Measurements from ENCODE around the gene DOCK11.

DOCK11 gene

GRCh38 chrX:118528071-118528737 lies 32.6 kb downstream of the DOCK11 start:
- no peak overlapping the region for H3K4me3 ChIP-seq (ENCODE audit: low read depth, low read length)
- in situ Hi-C loops (cut with HindIII; ENCODE audit: low sequenced_read_pairs) = no loop called here
- no peak for TF ChIP-seq CTCF (IDR thresholded peaks at IDR 0.05; ENCODE audit: low read depth, low read length, missing control alignments)
- DNase-seq (ENCODE audit: low read depth) = no peak

- in situ Hi-C loops (cut with HindIII; ENCODE audit: low sequenced_read_pairs) = no loop called here
- no peak overlapping the region for H3K4me3 ChIP-seq (ENCODE audit: low read depth, low read length)
- TF ChIP-seq CTCF (IDR thresholded peaks at IDR 0.05; ENCODE audit: low read depth, low read length, missing control alignments) = no peak
Observed at GRCh38 chrX:118530219-118530911, 34.8 kb downstream of the DOCK11 start.

GRCh38 chrX:118534716-118535493 lies 39.3 kb downstream of the DOCK11 start:
- TF ChIP-seq CTCF (IDR thresholded peaks at IDR 0.05; ENCODE audit: low read depth, low read length, missing control alignments) = no peak
- in situ Hi-C loops (cut with HindIII; ENCODE audit: low sequenced_read_pairs) = no loop called here
- DNase-seq (ENCODE audit: low read depth) = peak; percentile 55
- no peak overlapping the region for H3K4me3 ChIP-seq (ENCODE audit: low read depth, low read length)

More at GRCh38 chrX:118530219-118530911, 34.8 kb downstream of the DOCK11 start:
- DNase-seq (ENCODE audit: low read depth) = no peak

GRCh38 chrX:118536204-118536603 lies 40.6 kb downstream of the DOCK11 start:
- TF ChIP-seq CTCF (IDR thresholded peaks at IDR 0.05; ENCODE audit: low read depth, low read length, missing control alignments) = no peak
- DNase-seq (ENCODE audit: low read depth) = no peak
- in situ Hi-C loops (cut with HindIII; ENCODE audit: low sequenced_read_pairs) = no loop called here
- no peak overlapping the region for H3K4me3 ChIP-seq (ENCODE audit: low read depth, low read length)

- peak; percentile 50 for TF ChIP-seq CTCF (IDR thresholded peaks at IDR 0.05; ENCODE audit: low read depth, low read length, missing control alignments)
- DNase-seq (ENCODE audit: low read depth) = no peak
- no peak overlapping the region for H3K4me3 ChIP-seq (ENCODE audit: low read depth, low read length)
- in situ Hi-C loops (cut with HindIII; ENCODE audit: low sequenced_read_pairs) = no loop called here
Observed at GRCh38 chrX:118536687-118537461, 41.3 kb downstream of the DOCK11 start.

- no peak overlapping the region for H3K4me3 ChIP-seq (ENCODE audit: low read depth, low read length)
- DNase-seq (ENCODE audit: low read depth) = no peak
- no peak for TF ChIP-seq CTCF (IDR thresholded peaks at IDR 0.05; ENCODE audit: low read depth, low read length, missing control alignments)
- in situ Hi-C loops (cut with HindIII; ENCODE audit: low sequenced_read_pairs) = no loop called here
Observed at GRCh38 chrX:118538386-118538785, 42.8 kb downstream of the DOCK11 start.

All from astrocyte of the cerebellum (primary cell).